ENCODE data around the gene RBM17. TPM values are rescaled to one million over a fixed set of nuclear protein-coding genes. Genes with fewer than 3 reads are reported as not detected.
"Not testable (repeated sequence)": the region's sequence is repeated elsewhere in the genome, so short reads cannot be mapped to it uniquely, and the experiment has no call there.

RBM17 gene
- 65.3 and 67.9 TPM in 2 replicates for total RNA-seq

- DNase-seq = peak; percentile 98
These were observed at the start of gene RBM17 for GRCh38 chr10:6088721-6089333. Gene RBM17, plus strand, starts transcription at chr10:6089034. Its CDS starts 8,032 bp downstream, at chr10:6097066.

- no peak for DNase-seq
These were observed 49.1 kb upstream of the RBM17 start for GRCh38 chr10:6039711-6040110.

GRCh38 chr10:6040205-6040604 lies 48.6 kb upstream of the RBM17 start:
- no peak for DNase-seq

- DNase-seq = not testable (repeated sequence)
These were observed 45.5 kb upstream of the RBM17 start for GRCh38 chr10:6043377-6043776.

GRCh38 chr10:6044060-6044459 lies 44.8 kb upstream of the RBM17 start:
- DNase-seq = no peak

GRCh38 chr10:6044751-6045313 lies 44.0 kb upstream of the RBM17 start:
- no peak for DNase-seq

GRCh38 chr10:6045314-6045848 lies 43.5 kb upstream of the RBM17 start:
- DNase-seq = no peak

GRCh38 chr10:6045878-6046772 lies 42.7 kb upstream of the RBM17 start:
- no peak for DNase-seq

- no peak for DNase-seq
These were observed 41.8 kb upstream of the RBM17 start for GRCh38 chr10:6046773-6047611.

- DNase-seq = no peak
These were observed 41.0 kb upstream of the RBM17 start for GRCh38 chr10:6047847-6048246.

GRCh38 chr10:6048281-6049030 lies 40.4 kb upstream of the RBM17 start:
- no peak for DNase-seq

GRCh38 chr10:6049031-6049400 lies 39.8 kb upstream of the RBM17 start:
- no peak for DNase-seq

GRCh38 chr10:6050801-6051445 lies 37.9 kb upstream of the RBM17 start:
- peak; percentile 57 for DNase-seq

- no peak for DNase-seq
These were observed 36.3 kb upstream of the RBM17 start for GRCh38 chr10:6052247-6053221.

GRCh38 chr10:6053303-6053702 lies 35.5 kb upstream of the RBM17 start:
- no peak for DNase-seq

- peak; percentile 18 for DNase-seq
These were observed 34.8 kb upstream of the RBM17 start for GRCh38 chr10:6053816-6054631.

- DNase-seq = no peak
These were observed 34.0 kb upstream of the RBM17 start for GRCh38 chr10:6054884-6055283.

- no peak for DNase-seq
These were observed 32.9 kb upstream of the RBM17 start for GRCh38 chr10:6055929-6056328.

Data from dermis blood vessel endothelial cell (primary cell).